GM18520 (cell line): Measurements from ENCODE around the gene ZGPAT.
"Not testable (repeated sequence)": the region's sequence is repeated elsewhere in the genome, so short reads cannot be mapped to it uniquely, and the experiment has no call there.

ENCODE experiments used
- ATAC-seq: cut with Tn5 transposase; IDR thresholded peaks from one replicate; pipeline ENCODE4 v1.9.1; 2021; ENCODE audit not compliant: unreplicated experiment

The ZGPAT gene

DNA sequence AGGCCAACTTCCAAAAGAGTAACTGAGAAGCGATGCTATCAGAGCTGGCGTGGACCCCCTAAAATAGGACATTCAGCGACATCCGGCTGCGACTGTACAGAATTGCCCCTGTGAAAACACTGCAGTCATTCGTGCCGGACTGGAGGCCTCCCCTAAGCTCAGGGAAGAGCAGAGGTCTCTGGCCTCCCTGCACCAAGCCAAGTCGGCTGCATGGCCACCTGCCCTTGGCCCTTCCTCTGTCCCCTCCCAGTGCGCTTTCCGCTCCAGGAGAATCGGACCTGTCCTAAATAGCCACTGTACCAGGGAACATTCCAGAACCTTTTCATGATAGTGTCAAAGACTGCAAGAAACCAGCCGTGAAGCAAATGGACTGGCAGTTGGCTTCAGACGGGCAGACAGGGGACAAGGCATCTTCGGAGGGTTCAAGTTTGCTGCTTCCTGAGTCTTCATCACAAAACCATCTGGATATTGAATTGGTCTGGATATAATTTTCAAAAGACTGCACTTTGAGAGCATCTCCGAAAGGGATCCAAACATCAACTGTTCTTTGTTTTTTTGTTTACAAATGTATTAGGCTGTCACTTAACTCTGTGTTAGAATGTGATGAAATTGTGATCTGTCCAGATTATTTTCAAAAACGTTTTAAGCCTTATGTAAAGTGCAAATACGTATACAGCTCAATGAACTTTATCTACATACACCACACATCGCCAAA lies 48.3 kb downstream of the ZGPAT start:
- no peak for ATAC-seq

DNA sequence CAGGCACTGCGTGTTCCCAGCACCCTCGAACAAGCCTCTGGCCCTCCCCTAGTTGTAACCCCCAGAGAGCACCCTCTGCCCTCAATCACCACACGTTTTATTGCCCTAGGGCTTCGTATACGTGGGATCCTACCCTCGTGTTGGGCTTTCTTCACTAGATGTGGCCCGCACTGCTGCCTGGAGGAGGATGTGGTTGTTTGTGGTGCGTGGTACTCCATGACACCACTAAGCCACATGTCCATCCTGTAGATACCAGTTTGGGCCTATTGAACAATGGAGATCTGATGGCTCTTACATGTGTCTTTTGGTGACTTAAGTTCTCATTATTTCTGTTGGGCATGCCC lies 48.8 kb downstream of the ZGPAT start:
- no peak for ATAC-seq

DNA sequence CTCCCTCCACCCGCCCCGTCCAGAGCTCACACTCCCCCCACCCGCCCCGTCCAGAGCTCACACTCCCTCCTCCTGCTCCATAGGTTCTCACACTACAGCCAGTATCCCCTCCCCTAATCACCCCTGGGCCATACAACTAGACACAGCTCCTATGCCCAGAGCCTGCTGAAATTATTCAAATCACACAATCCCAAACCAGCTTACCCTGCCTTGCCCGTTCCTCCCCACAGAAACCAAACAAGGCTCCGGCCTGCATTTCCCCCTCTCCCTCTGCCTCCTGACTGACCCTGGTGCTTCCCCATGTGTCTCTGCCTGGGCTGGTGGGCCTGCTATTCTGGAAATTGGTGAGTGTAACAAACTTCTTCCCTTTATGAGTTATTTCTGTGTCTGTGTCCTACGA lies 50.3 kb downstream of the ZGPAT start:
- ATAC-seq: no peak

DNA sequence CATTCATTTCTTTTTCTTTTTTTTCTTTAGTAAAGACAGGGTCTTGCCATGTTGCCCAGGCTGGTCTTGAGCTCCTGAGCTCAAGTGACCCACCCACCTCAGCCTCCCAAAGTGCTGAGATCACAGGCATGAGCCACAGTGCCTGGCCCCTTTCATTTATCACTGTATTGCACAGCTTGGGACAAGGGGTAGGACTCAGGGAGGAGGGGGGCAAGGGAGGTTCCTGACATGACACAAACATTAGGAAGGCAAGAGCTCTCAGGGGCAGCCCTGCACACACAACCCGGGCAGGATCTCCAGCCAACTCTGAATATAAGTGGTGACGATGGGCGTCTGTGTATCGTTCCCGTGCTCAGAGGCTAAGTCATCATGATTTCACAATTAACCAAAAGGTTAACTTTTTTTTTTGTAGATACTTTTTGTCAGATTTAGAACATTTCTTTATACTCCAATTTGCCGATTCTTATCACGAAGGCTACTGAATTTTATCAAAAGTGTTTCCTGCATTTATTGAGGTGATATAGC lies 51.6 kb downstream of the ZGPAT start:
- ATAC-seq: no peak

DNA sequence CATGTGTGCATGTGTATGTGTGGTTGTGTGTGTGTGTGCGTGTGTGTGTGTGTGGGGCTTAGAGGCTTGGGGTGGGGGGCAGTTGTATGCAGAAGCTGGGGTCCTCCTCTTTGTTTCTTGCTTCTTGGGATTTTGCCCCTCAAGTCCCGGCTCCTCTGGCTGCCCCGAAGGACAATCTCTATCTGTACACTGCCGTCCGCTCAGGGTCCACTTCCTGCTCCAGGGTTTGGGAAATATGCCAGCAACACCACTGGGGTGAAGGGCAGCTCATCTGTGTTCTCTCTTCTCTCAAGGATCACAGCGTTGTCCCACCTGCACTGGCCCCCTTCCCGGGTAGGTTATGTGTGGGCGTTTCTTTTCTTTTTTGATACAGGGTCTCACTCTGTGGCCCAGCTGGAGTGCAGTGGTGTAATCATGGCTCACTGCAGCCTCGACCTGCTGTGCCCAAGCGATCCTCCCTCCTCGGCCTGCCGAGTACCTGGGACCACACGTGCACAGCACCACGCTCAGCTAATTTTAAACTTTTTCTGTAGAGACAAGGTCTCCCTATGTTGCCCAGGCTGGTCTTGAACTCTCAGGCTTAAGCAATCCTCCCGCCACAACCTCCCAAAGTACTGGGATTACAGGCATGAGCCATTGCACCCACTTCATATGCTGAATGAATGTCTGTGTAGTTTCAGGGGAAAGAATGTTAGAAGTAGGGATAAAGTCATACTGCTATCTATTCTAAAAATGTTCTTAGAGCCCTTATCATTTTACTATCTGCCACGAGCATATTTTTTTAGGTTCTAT lies 57.4 kb downstream of the ZGPAT start:
- ATAC-seq: no peak

DNA sequence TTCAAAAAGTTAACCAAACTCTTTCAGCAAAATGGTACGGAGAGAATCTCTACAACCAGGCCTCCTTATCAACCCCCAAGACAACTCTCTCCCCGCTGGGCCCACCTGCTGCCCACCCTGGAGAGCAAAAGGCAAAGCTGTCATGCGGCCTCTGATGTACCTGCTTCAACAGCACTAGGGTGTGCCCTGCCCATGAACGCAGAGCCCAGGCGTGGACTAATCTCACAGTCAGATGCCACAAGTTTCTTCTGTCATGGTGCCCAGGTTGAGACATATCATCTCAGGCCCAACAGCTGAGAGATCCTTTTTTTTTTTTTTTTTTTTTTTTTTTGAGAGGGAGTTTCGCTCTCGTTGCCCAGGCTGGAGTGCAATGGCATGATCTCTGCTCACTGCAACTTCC lies 58.1 kb downstream of the ZGPAT start:
- no peak for ATAC-seq

DNA sequence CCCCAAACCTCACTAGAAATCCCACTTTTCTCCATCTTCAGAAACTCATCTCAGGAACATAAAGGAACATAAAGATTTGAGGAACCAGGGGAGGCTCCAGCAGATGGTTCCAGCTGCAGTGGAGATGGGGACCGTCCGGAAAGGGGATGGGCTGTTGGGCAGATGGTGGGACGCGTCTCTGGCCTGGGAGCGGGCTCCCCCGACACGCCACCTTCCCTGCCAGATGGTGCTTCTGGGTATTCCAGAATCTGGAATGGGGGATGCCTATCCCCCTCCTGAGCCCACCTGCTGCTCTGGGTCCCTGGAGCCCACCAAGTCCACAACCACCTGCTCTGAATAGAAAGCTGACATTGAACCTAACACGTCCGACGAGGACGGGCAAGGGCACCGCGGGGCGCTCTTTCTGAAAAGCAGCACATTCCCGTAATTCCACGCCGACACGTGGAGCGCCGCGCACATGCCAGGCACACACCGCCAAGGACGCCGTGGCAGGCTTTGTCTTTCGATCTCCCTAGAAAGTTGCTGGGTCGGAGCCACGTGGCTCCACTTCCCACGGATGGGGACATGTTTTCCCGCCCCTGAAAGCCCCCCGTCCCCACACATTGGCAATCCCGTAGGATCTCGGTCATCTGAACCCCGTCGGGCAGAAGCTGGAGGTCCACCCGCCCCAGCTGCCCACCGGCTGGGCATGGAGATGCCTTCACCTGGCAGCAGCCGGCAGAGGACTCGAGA lies 59.0 kb downstream of the ZGPAT start:
- ATAC-seq: no peak

DNA sequence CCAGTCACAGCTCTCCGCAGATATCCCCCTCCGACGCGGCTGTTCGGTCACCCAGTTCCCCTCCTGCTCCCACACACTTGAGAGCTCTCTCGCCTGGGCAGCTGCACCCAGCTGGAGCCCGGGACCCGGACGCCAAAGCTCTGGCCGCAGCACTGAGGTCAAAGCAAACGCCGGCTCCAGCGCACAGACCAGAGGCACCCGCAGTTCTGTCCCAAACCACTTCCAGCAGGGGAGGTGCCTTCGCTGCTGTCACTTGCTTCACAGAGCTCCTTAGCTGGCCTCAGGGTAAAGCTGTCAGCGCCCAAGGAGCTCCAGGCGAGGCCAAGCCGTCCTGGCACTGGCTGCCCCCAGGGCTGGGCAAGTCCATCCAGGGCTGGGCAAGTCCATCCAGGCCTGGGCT lies 59.6 kb downstream of the ZGPAT start:
- ATAC-seq: no peak

DNA sequence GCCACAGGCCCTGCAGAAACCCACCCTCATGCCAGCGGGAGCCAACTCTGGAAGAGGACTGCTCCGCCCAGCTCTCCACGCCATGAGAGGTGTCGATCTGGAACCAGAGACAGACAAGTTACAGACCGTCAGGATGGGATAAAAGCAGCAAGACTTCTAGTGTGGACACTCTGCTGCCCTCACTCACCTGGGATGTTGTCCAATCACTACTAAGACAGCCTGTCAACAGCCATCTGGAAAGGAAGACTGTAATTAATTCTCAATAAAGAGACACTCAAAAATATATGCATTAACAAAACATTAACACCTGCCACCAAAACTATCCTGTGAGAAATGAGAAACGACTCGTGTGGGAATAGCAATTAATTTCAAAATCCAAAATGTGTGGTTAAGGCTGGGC lies 60.0 kb downstream of the ZGPAT start:
- ATAC-seq: no peak

DNA sequence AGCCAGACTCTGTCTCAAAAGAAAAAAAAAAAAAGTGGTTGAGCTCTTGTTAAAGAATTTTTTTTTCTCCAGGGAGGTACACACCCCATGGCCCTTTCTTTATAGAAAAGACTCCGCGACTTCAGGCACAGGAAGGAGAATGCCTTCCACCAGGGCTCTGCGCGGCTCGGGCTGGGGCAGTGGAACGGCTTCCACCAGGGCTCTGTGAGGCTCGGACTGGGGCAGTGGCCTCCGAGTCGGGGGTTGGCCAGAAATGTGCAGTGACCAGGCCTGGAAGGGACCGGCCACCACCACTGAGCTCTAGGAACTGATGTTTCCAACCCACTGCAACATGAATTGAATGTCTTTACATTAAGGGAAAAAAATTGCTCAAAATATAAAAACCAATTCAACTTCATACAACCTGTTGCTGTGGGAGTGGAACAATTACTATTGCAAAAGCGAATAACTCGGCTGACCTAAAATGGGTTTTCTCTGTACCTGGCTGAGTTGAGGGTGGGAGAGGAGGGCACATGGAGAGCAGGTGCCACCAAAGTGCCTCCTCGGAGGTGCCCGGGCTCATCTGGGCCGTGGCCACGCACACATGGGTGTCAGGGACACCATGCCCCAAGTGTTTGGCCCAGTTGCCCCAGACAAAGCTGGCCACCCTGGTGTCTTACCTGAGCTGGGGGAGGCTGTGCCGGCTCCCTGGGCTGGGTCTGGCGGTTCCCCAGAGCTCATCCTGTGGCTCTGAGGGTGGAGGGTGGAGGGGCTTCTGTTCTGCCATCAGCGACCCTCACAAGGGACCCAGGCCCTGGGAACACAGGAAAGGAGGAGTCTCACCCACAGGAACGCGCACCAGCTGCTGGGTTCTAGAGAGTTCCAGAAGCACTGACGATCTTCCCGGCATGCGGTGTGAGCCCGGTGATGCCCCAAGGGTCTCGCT lies 61.0 kb downstream of the ZGPAT start:
- ATAC-seq: no peak

DNA sequence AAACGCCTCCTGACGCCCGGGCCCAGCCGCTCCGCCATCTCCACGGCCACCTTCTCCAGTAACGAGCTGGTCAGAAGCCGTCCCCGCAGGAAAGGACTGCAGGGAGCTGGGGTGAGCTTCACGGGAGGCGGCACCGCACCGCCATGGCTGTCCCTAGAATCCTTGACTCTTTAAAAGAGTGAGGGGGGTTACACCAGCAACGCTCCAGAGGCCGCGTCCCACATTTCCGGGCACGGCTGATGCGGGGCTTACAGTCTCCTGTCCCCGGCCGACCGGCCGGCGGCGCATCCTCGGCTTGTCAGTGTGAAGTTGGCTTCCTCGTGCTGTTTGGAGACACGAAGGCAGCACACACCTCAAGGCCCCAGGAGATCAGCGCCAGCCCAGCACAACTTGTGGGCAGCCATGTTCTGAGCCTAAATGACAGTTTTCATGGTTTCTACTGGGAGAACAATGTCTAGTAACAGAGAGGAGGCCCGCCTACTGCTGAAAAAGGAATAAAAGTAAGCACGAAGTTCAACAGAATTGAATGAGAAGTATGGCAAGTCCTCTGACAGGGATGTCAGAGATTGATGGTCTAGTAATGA lies 62.1 kb downstream of the ZGPAT start:
- no peak for ATAC-seq

DNA sequence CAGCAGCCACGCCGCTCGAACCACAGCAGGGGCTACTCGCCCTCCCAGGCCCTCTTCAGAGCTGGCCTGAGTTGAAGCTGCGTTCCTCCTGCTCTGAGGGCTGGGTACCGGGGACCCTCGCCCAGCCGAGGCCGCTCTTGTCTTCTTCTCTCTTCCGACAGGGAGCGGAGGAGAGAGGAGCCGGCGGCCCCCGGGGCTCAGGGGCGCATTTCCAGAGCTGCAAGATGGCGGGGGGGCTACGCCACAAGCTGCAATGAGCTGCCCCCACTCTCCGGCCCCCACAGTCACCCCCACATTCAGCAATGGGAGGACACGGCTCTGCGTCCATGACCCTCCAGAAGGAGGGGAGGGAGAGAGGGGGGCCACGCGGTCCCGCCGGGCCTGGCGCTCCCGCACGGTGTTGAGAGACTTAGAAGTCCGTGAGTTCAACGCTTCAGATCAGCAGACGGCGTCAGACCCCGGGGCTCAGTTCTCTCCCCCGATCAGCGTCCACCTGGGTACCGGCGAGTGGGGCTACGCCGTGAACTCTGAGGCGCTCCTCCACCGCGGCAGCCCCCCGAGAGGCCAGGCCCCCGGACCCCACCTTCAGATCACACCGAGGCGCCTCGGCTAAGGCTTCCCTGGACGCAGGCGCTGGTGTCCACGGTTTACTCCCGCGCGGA lies 63.3 kb downstream of the ZGPAT start:
- ATAC-seq: no peak

DNA sequence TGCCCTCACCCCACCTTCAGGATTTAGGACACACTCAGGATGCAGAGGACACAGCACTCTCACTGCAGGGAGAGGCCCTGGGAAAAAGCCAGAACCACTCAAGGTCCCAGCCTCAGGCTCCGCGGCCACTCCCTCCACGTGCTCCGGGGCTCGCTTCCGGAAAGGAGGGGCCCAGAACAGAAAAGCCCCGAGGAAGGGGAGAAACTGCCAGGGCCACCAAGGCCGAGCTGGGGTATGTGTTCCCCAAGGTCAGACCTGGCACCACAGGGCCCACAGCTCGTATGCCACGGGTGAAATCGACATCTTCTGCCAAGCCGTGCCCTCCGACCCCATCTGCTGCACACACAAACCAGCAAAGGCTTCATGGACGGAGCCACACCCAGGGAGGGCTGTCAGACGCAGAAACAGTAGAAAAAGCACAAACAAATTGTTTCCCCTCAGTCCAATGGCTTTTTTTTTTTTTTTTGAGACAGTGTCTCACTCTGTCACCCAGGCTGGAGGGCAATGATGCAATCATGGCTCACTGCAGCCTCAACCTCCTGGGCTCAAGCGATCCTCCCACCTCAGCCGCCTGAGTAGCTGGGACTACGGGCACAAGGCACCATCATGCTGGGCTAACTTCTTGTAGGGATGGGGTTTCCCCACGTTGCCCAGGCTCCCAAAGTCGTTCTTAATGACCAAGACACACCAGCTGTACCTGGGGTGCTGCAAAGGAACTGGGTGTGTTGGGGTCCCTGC lies 65.1 kb downstream of the ZGPAT start:
- no peak for ATAC-seq

DNA sequence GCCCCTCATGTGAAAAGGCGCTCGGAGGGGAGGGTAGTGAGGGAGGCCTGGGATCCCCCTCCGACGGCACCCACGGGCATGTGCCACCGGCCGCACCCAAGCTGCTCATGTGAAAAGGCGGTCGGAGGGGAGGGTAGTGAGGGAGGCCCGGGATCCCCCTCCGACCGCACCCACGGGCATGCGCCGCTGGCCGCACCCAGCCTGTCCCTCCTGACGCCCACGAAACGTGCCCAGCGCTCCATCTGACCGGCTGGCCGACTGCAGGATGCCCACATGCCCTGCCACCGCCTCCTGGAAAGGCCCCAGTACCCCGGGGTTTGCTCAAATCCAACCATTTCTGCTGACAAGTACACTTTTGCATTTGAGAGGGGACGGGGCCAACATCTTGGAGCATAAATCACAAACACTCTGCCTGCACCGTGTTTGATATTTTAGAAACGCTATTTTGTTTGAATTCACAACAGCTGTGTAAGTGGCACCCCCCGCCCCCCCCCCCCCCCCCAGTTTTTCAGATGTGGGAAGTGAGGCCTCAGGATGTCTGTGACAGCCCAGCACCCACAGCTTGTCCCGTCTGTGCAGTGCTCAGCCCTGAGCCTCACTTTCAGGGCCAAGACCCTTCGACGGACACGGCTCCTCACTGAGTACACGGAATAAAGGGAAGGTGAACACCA lies 65.9 kb downstream of the ZGPAT start:
- ATAC-seq: no peak

DNA sequence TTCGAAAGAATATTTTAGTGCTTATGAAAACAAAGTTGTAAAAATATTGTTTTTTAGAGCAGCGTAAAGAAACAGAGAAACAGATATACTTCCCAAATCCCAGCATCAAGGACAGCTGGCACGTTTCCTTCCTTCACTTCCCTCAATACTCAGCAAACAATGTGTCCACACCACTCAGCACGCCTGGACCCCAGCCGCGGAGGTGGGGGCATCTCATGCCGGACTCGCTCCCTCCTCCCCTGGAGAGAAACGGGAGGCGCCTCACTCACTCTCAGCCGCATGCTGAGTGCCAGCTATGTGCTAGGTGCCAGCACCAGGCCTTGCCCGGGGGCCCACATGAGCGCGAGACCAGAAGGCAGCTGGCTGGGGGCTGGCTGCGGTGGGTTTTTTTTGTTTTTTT lies 66.5 kb downstream of the ZGPAT start:
- ATAC-seq: no peak

DNA sequence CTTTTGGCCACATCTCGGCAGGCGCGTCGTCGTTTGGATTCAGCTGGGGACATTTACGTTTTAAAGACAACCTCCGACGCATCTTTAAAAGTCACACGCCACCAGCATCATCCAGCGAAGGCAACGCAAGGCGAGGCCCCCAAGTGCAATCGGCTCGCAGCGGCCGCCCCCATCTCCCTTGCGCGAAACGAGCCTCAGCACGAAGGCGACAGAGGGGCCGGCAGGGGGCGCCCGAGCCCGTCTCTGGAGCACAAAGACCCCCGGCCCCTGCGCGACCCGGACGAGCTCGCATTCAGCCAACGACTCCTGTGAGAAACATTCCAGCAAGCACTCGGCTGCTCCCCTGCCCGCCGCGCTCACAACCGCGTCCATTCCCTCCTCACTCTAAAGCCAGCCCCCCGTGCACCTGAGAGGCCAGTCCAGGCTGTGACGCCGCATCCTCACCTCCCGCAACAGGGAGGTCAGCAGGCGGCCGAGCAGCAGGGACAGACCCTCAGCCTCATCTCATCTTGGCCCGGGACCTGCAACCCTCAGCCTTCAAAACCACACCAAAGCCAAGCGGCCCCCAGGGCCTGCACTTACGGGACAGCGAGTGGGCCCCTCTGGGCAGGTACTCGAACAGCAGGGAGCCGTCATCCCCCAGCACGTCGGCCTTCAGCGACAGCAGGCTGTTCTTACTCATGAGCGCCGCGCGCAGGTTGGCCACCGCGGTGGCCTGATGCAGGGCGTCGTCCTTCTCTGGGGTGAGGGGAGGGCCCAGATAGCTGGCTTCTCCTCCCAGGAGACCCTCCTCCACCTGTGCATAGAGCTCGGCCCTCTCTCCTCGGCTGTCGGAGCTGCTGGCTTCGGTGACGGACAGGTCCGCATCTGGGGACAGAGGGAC lies 67.5 kb downstream of the ZGPAT start:
- no peak for ATAC-seq

DNA sequence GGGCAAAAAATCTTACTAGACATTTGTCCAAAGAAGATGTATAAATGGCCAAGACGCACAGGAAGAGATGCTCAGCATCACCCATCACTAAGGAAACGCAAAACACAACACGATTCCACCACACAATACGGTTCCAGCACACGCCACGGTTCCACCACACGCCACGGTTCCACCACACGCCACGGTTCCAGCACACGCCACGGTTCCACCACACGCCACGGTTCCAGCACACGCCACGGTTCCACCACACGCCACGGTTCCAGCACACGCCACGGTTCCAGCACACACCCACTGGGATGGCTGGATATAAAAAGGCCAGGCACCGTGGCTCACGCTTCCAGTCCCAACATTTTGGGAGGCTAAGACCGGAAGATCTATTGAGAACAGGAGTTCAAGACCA lies 69.0 kb downstream of the ZGPAT start:
- ATAC-seq: not testable (repeated sequence)

DNA sequence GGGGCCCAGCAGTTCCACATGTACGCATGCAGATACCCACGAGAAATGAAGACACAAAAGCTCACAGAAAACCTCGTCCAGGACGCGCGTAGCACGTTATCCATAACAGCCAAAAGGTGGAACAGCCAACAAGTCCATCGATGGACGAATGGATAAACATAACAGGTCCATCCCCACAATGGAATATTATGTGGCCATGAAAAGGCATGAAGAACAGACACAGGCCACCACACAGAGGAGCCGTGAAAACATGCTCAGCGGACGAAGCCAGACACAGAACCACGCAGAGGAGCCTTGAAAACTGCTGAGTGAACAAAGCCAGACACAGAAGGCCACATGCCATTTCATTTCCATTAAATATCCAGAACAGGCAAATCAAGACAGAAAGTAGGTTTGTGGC lies 69.8 kb downstream of the ZGPAT start:
- ATAC-seq: no peak
